ENCODE data around the gene VWA2. TPM values are rescaled to one million over a fixed set of nuclear protein-coding genes. Genes with fewer than 3 reads are reported as not detected.
A peak's percentile ranks its signal among the peaks of the same experiment; 100 is the strongest.

VWA2 gene
- total RNA-seq, 1 experiment from 2014 or later: not detected

DNA sequence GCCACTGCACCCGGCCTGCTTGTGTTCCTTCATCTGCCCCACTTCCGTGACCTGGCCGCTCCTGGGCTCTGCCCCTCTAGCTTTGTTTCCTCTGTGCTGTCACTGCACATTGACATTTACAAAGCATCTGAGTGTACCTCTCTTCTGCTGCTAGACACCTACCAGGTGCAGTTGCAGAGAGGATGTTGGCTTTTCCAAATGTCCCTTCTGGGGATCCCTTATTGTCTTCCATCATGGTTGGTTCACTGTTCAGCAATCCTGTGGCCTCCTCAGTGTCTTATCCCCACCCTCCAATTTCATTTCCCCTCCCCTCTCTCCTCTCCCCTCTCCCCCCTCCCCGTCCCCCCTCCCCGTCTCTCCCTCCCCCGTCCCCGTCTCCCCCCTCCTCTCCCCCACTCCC lies 13.8 kb downstream of the VWA2 start:
- Histone ChIP-seq H3K9ac (ENCODE audit: low read length) (no peak overlapping the region), H3K27me3 (ENCODE audit: insufficient read depth, low read length) (no peaks in the 10 kb centered on the region), H3K36me3 (ENCODE audit: control insufficient read depth in 1 of 2, insufficient read depth in 2 of 2, low read length in 2 of 2) (no peaks in the 10 kb centered on the region), H3K79me2 (ENCODE audit: insufficient read depth, low read length) (no peaks in the 10 kb centered on the region), H4K20me1 (ENCODE audit: insufficient read depth) (no peaks in the 10 kb centered on the region), H3K9me2 (ENCODE audit: insufficient read depth) (no peaks in the 10 kb centered on the region), H3K9me3 (ENCODE audit: control insufficient read depth in 1 of 2, insufficient read depth in 1 of 2, low read depth in 1 of 2, low read length in 2 of 2) (no peaks in the 10 kb centered on the region), H3K27ac (ENCODE audit: low read depth, low read length) (no peak overlapping the region), H2AFZ (ENCODE audit: low read depth, low read length, poor library complexity, severe bottlenecking) (no peak overlapping the region), H3K4me1 (ENCODE audit: control insufficient read depth in 1 of 2, insufficient read depth in 2 of 2, low read length in 2 of 2) (no peaks in the 10 kb centered on the region), H3K4me3 (replicated peaks in 1 of 2; ENCODE audit: low read depth in 1 of 2, low read length in 2 of 2) (no peak overlapping the region), H3K4me2 (ENCODE audit: low read length) (no peak overlapping the region)
- DNase-seq (ENCODE audit: low read depth, low spot score): no peak
- POLR2A ChIA-PET: no interaction called here
- TF ChIP-seq SP1 (IDR thresholded peaks at IDR 0.05; ENCODE audit: low read depth) (no peak), ELF1 (IDR thresholded peaks at IDR 0.05; ENCODE audit: borderline replicate concordance, low read depth) (no peak), YY1 (IDR thresholded peaks at IDR 0.05; ENCODE audit: extremely low read depth, insufficient replicate concordance, low read depth, low read length) (no peak), CBX3 (IDR thresholded peaks at IDR 0.05; ENCODE audit: low read depth) (no peak), EZH2phosphoT487 (IDR thresholded peaks at IDR 0.05; ENCODE audit: borderline replicate concordance) (no peak), JUND (IDR thresholded peaks at IDR 0.05) (no peak), ZFX (IDR thresholded peaks at IDR 0.05) (no peak), POLR2AphosphoS5 (IDR thresholded peaks at IDR 0.05; ENCODE audit: low read depth, low read length) (no peak), SRF (IDR thresholded peaks at IDR 0.05; ENCODE audit: low read depth) (no peak), POLR2A (IDR thresholded peaks at IDR 0.05; ENCODE audit: borderline replicate concordance, extremely low read depth, insufficient read depth, insufficient read length) (no peak)
- TF ChIP-seq, protein P1, sequence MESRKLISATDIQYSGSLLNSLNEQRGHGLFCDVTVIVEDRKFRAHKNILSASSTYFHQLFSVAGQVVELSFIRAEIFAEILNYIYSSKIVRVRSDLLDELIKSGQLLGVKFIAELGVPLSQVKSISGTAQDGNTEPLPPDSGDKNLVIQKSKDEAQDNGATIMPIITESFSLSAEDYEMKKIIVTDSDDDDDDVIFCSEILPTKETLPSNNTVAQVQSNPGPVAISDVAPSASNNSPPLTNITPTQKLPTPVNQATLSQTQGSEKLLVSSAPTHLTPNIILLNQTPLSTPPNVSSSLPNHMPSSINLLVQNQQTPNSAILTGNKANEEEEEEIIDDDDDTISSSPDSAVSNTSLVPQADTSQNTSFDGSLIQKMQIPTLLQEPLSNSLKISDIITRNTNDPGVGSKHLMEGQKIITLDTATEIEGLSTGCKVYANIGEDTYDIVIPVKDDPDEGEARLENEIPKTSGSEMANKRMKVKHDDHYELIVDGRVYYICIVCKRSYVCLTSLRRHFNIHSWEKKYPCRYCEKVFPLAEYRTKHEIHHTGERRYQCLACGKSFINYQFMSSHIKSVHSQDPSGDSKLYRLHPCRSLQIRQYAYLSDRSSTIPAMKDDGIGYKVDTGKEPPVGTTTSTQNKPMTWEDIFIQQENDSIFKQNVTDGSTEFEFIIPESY (IDR thresholded peaks at IDR 0.05; ENCODE audit: extremely low read depth, insufficient replicate concordance, low read length): no peak
- TF ChIP-seq, protein P2, sequence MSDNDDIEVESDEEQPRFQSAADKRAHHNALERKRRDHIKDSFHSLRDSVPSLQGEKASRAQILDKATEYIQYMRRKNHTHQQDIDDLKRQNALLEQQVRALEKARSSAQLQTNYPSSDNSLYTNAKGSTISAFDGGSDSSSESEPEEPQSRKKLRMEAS (IDR thresholded peaks at IDR 0.05): no peak
- intact Hi-C loops (cut with micrococcal nuclease): no loop called here
- ATAC-seq: peak; percentile 33; the same call in 1 of the 2 replicates
- CTCF ChIA-PET: no interaction called here
- RAD21 ChIA-PET (ENCODE audit: low non-redundant PET in 1 of 2, low total read pairs in 2 of 2, uncharacterized antibody in 2 of 2, unreplicated experiment in 2 of 2): no interaction called here
- no TSS peak for BruUV-seq (replicated peaks)

All from HCT116 (cell line).